GM23338 (cell line): ENCODE measurements around the gene GPI. TPM values are rescaled to one million over a fixed set of nuclear protein-coding genes. Genes with fewer than 3 reads are reported as not detected.
A peak's percentile ranks its signal among the peaks of the same experiment; 100 is the strongest.

ENCODE experiments used
- ATAC-seq: fragments of 200-7000 bp; cut with Tn5 transposase; 3 replicates; pipeline ENCODE4 v1.9.1; 2020
- DNase-seq: peaks from one replicate; pipeline ENCODE4 v3.0.0-alpha.2; 2015; ENCODE audit warnings: low spot score
- H2AFZ ChIP-seq: fragments of 200-600 bp; sonication (generic); 2 replicates; pipeline ENCODE4 v1.8.0; 2016; ENCODE audit warnings: antibody characterized with exemption, mild to moderate bottlenecking, moderate library complexity
- H3F3A ChIP-seq: fragments of 200-600 bp; sonication (generic); replicated peaks from 2 replicates; pipeline ENCODE4 v1.8.0; 2017; ENCODE audit warnings: antibody characterized with exemption, mixed run types, low read depth
- H3K27ac ChIP-seq: fragments of 200-600 bp; sonication (generic); 2 replicates; pipeline ENCODE4 v1.6.1; 2016; ENCODE audit warnings: low read depth
- H3K27me3 ChIP-seq: fragments of 200-600 bp; sonication (generic); 2 replicates; pipeline ENCODE4 v1.8.0; 2016; ENCODE audit warnings: mild to moderate bottlenecking, mixed run types, moderate library complexity; ENCODE audit not compliant: insufficient read depth
- H3K36me3 ChIP-seq: fragments of 200-600 bp; sonication (generic); 2 replicates; pipeline ENCODE4 v1.8.0; 2016; ENCODE audit warnings: mild to moderate bottlenecking; ENCODE audit not compliant: insufficient read depth
- H3K4me1 ChIP-seq: fragments of 200-600 bp; sonication (generic); 2 replicates; pipeline ENCODE4 v1.8.0; 2016; ENCODE audit warnings: mild to moderate bottlenecking, moderate library complexity; ENCODE audit not compliant: insufficient read depth
- H3K4me2 ChIP-seq: fragments of 200-600 bp; sonication (generic); 2 replicates; pipeline ENCODE4 v1.7.1; 2017; ENCODE audit warnings: mixed run types
- H3K4me3 ChIP-seq: fragments of 200-600 bp; sonication (generic); 2 replicates; pipeline ENCODE4 v1.6.1; 2016; ENCODE audit warnings: mixed run types
- H3K79me2 ChIP-seq: fragments of 200-600 bp; sonication (generic); replicated peaks from 2 replicates; pipeline ENCODE4 v1.8.0; 2017; ENCODE audit warnings: mild to moderate bottlenecking; ENCODE audit not compliant: insufficient read depth
- H3K9me2 ChIP-seq: fragments of 200-600 bp; sonication (generic); 2 replicates; pipeline ENCODE4 v1.8.0; 2017; ENCODE audit not compliant: insufficient read depth
- H4K20me1 ChIP-seq: fragments of 200-600 bp; sonication (generic); replicated peaks from 2 replicates; pipeline ENCODE4 v1.8.0; 2017; ENCODE audit warnings: mild to moderate bottlenecking; ENCODE audit not compliant: insufficient read depth
- H3K27ac Mint-ChIP-seq: 2 replicates; pipeline ENCODE4 v1.8.0; 2020; ENCODE audit warnings: inconsistent platforms, mild to moderate bottlenecking, moderate library complexity, mixed read lengths
- H3K27me3 Mint-ChIP-seq: 3 replicates; pipeline ENCODE4 v1.8.0; 2022; ENCODE audit warnings: low read depth, mild to moderate bottlenecking, moderate library complexity, mixed read lengths, inconsistent platforms; ENCODE audit not compliant: insufficient read depth, poor library complexity
- H3K36me3 Mint-ChIP-seq: 3 replicates; pipeline ENCODE4 v1.8.0; 2021; ENCODE audit warnings: low read depth, mild to moderate bottlenecking, inconsistent platforms, moderate library complexity, mixed read lengths
- H3K4me1 Mint-ChIP-seq: 3 replicates; pipeline ENCODE4 v1.8.0; 2020; ENCODE audit warnings: mild to moderate bottlenecking, inconsistent platforms, mixed read lengths
- H3K4me3 Mint-ChIP-seq: 3 replicates; pipeline ENCODE4 v1.8.0; 2021; ENCODE audit warnings: moderate library complexity, mild to moderate bottlenecking, inconsistent platforms, mixed read lengths
- H3K9me3 Mint-ChIP-seq: 3 replicates; pipeline ENCODE4 v1.8.0; 2020; ENCODE audit warnings: moderate library complexity, mild to moderate bottlenecking, inconsistent platforms, mixed read lengths
- CREB1 ChIP-seq: fragments of 250-450 bp; sonication (Bioruptor Pico); IDR thresholded peaks from 2 replicates; pipeline ENCODE4 v1.5.0; 2020; ENCODE audit warnings: low read depth, mild to moderate bottlenecking, moderate library complexity
- CTCF ChIP-seq, 2 experiments: fragments of 200-600 bp in 1 of 2; sonication (generic) in 1 of 2; conservative IDR thresholded peaks; 2 replicates each; pipeline versions ENCODE4 v1.5.1 to v1.6.1; 2016 to 2017; ENCODE audit warnings: antibody characterized with exemption in 2 of 2, low read depth in 2 of 2, mild to moderate bottlenecking in 2 of 2, moderate library complexity in 1 of 2
- ETS1 ChIP-seq: IDR thresholded peaks from 2 replicates; pipeline ENCODE4 v1.6.1; 2016; ENCODE audit warnings: antibody characterized with exemption
- EZH2 ChIP-seq: fragments of 200-600 bp; sonication (generic); IDR thresholded peaks from one replicate; pipeline ENCODE4 v1.8.0; 2017; ENCODE audit warnings: antibody characterized with exemption, mild to moderate bottlenecking, low read depth; ENCODE audit not compliant: unreplicated experiment
- EZH2phosphoT487 ChIP-seq: fragments of 200-600 bp; sonication (generic); IDR thresholded peaks from one replicate; pipeline ENCODE4 v1.8.1; 2018; ENCODE audit warnings: antibody characterized with exemption; ENCODE audit not compliant: unreplicated experiment
- JUNB ChIP-seq: IDR thresholded peaks from one replicate; pipeline ENCODE4 v1.6.1; 2016; ENCODE audit warnings: antibody characterized with exemption; ENCODE audit not compliant: unreplicated experiment
- NANOG ChIP-seq: IDR thresholded peaks from 2 replicates; pipeline ENCODE4 v1.6.1; 2016; ENCODE audit warnings: antibody characterized with exemption, borderline replicate concordance
- POLR2AphosphoS5 ChIP-seq: IDR thresholded peaks from 2 replicates; pipeline ENCODE4 v1.6.1; 2016; ENCODE audit warnings: antibody characterized with exemption, low read depth
- REST ChIP-seq: IDR thresholded peaks from one replicate; pipeline ENCODE4 v1.6.1; 2018; ENCODE audit warnings: antibody characterized with exemption; ENCODE audit not compliant: unreplicated experiment
- STAT1 ChIP-seq: IDR thresholded peaks from one replicate; pipeline ENCODE4 v1.6.1; 2016; ENCODE audit warnings: antibody characterized with exemption; ENCODE audit not compliant: unreplicated experiment
- ZNF114 ChIP-seq: fragments of 250-450 bp; sonication (Bioruptor Pico); IDR thresholded peaks from 2 replicates; pipeline ENCODE4 v1.5.0; 2020; ENCODE audit warnings: mild to moderate bottlenecking, moderate library complexity
- ZNF331 ChIP-seq: fragments of 250-450 bp; sonication (Bioruptor Pico); IDR thresholded peaks from 2 replicates; pipeline ENCODE4 v1.5.0; 2020; ENCODE audit warnings: low read depth, mild to moderate bottlenecking, moderate library complexity
- ZNF462 ChIP-seq: fragments of 250-450 bp; sonication (Bioruptor Pico); IDR thresholded peaks from 2 replicates; pipeline ENCODE4 v1.5.0; 2020; ENCODE audit warnings: mild to moderate bottlenecking, moderate library complexity
- polyA plus RNA-seq: library from polyadenylated mRNA; unstranded; fragments of >200 nt; fragmentation: Nextera tagmentation; extraction: Ambion mirVana; gene quantifications from 2 replicates; pipeline ENCODE4 v1.2.1, GENCODE V29; 2016
- total RNA-seq: library from RNA; depleted of rRNA; stranded (reverse); fragments of >200 nt; shearing (Covaris generic); gene quantifications from 2 replicates; pipeline ENCODE4 v1.2.3, GENCODE V29; 2014

Gene GPI
- total and polyA plus RNA-seq, 2 experiments from 2014 or later, result 136 to 327 TPM

GRCh38 chr19:34403784-34404108 lies 38.8 kb downstream of the GPI start:
- DNase-seq (no peak), ATAC-seq (peak; percentile 9)
- Histone ChIP-seq H3K4me1 (peaks cover 7% of the 10 kb centered on the region; the same call in 1 of the 2 replicates), H3K27me3 (no peaks in the 10 kb centered on the region), H2AFZ (peak overlapping the region; percentile 79; the same call in 1 of the 2 replicates), H3K4me3 (peak overlapping the region; percentile 95), H3K79me2 (peaks cover 36% of the 10 kb centered on the region), H3K9me2 (no peaks in the 10 kb centered on the region), H3K4me2 (peak overlapping the region; percentile 85), H4K20me1 (peaks cover 15% of the 10 kb centered on the region), H3K36me3 (peaks cover 6% of the 10 kb centered on the region; the same call in 1 of the 2 replicates), H3K27ac (no peak overlapping the region), H3F3A (peaks cover 13% of the 10 kb centered on the region; the same call in 1 of the 2 replicates)
- Mint-ChIP-seq H3K27ac (peak overlapping the region; percentile 81; the same call in 1 of the 2 replicates), H3K36me3 (peaks cover 42% of the 10 kb centered on the region), H3K9me3 (no peaks in the 10 kb centered on the region), H3K4me3 (peak overlapping the region; percentile 88), H3K27me3 (peaks cover 16% of the 10 kb centered on the region), H3K4me1 (peaks cover 3% of the 10 kb centered on the region; the same call in 1 of the 3 replicates)
- no peak for TF ChIP-seq ZNF114 (CRISPR knock-in tag)
- TF ChIP-seq CREB1 (CRISPR knock-in tag), result no peak
- no peak for TF ChIP-seq EZH2
- no peak for TF ChIP-seq EZH2phosphoT487
- no peak for TF ChIP-seq JUNB
- no peak for TF ChIP-seq STAT1
- TF ChIP-seq REST, result no peak
- no peak for TF ChIP-seq ETS1
- TF ChIP-seq POLR2AphosphoS5, result no peak
- no peak for TF ChIP-seq ZNF462 (CRISPR knock-in tag)
- TF ChIP-seq ZNF331 (CRISPR knock-in tag), result no peak
- TF ChIP-seq CTCF (conservative IDR thresholded peaks at IDR 0.05; ENCODE audit: low read depth in 2 of 2), result no peak
- TF ChIP-seq NANOG, result no peak
